HG03108 (cell line): Measurements from ENCODE around the gene ESPN.
"Not testable (repeated sequence)": the region's sequence is repeated elsewhere in the genome, so short reads cannot be mapped to it uniquely, and the experiment has no call there.

Experiments used
- ATAC-seq: cut with Tn5 transposase; IDR thresholded peaks from one replicate; pipeline ENCODE4 v1.9.1; 2021; ENCODE audit warnings: moderate library complexity; ENCODE audit not compliant: unreplicated experiment

ESPN gene

DNA sequence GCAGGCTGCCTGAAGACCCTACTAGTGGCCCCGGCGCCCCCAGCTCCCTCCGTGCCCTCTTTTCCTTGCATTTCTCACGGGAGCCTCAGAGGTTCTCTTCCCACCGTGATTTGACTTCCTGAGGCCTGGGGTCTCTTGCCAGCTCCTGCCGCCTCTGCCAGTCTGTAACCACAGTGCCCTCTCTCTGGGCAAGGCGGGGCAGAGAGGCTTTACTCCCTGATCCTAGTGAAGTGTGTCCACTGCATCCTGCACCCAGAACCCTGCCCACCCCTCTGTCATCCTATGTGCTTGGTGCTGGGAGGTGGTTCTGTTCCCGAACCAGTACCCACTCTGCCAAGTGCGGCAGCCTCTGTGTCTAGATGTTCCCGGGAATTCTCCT, 2.4 kb downstream of the ESPN start:
- no peak for ATAC-seq

DNA sequence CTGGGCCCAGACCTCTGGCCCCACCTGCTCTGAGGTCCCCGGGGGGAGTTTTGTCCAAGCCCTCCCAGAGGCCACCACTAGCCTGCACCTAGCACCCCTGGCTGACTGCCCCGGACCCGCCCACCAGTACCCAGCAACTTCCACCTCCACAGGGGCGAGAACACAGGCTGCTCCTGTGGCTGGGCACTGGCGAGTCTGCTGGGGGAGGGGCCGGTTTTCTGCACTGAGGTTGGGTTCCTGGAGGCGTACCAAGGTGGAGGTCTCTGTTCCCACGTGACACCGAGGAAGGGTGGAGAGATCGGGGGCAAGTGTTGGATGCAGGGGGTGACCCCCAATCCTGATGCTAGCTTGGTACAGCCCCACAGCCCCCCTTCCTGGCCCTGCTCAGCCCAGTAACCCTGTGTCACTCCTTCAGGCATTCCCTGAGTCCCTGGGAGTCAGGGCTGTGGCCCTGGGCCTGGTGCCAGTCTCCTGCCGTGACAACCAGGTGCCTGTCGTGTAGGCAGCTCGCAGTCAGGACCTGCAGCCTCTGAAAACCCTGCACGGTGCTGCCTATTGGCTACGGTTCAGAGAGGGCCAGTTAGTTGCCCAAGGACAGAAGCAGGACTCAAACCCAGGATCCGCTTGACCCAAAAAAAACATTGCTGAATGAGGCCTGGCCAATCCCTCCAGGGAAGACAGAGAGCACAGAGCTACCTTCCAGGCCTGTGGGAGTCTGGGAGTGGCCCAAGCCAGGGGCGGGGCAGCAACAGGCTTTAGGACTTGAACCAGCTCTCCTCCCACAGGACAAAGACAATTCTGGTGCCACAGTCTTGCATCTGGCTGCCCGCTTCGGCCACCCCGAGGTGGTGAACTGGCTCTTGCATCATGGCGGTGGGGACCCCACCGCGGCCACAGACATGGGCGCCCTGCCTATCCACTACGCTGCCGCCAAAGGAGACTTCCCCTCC, 3.1 kb downstream of the ESPN start:
- ATAC-seq = no peak

DNA sequence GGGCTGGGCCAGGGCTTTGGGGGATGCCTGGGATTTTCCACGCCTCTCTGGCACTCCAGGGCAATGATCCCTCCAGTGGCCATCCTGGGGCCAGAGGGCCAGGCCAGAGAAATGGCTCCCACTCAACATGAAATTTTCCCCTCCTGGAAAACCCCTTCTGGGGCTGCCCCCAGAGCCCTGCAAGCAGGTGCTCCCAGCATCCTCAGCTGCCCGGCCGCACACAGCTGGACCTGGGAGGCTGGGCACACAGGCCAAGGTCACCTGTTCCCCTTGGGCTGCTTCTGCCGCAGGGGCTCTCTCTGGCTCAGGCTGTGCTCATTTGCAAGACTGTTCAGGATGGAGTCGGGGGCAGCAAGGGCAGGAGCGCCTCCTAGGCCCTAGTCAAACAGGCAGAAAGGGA, 3.9 kb downstream of the ESPN start:
- ATAC-seq = not testable (repeated sequence)

DNA sequence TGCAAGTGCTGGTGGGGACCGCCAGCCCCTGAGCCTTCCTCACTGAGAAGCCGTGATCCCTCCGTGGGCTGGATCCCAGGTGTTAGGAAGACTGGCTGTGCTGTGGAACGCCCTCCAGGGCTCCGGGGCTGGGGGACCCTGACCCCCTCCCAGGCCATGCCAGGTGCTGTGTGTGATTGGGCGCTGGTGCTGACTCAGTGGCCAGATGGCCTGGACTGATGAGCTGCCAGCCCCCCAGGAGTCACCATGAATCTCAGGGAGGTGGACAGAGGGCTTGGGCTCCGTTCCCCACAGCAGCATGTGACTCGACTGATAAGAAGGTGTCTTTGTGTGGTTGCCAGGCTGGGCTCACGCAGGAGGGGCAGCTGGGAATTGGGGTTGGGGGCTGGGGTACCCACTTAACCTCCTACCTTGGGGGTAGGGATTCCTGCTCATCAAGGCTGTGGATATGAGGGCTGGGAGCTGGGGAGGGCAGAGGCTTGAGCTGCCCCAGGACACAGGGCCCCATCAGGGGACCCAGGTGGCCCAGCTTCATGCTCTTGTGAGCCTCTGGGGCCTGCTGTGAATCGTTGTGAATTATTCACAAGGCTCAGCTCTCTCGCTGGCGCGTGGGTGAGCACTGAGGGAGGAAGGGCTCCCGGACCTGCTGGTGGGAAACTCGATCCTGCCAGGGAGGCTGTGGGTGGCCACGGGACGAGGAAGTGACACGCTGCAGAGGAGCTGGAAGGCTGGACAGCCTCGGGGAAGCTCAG, 5.3 kb downstream of the ESPN start:
- ATAC-seq = not testable (repeated sequence)

DNA sequence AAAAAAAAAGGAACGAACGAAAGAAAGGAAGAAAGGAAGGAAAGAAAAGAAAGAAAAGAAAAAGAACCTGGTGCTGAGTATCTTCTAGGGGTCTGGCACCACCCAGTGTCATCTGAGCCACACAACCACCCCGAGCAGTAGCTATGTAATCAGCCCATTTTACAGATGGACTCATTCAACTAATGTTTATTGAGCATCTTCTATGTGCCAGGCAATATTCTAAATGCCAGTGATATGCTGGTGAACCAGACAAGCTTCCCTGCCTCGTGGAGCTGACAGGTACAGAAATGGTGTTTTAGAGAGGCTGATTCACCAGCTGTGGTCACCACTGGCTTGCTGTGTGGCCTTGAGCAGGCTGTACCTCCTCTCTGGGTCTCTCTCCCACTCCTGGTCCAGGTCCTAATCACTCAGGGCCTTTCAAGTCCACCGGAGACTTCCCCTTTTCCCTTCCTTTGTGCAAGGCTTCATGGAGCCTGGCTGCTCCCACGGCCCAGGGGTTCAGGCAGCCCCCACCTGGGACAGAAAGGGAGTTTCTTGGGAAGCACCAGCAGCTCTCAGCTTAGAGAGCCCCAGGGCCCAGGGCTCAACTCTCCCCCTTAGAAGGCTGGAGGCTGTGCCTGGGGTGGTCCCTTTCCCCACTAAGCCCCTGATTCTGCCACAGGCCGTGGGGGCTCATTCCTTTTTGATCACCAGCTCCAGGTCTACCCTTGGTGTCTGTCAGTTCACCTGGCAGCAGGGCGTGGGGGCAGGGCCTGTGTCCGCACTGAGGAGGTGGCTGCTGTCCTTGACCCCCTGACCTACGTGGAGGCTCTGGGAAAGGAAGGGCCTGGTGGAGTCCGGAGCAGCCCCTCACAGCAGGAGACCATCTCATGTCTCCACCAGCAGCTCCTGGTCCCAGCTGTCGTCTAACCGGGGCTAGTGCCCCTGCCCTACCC, 7.3 kb downstream of the ESPN start:
- ATAC-seq = not testable (repeated sequence)

DNA sequence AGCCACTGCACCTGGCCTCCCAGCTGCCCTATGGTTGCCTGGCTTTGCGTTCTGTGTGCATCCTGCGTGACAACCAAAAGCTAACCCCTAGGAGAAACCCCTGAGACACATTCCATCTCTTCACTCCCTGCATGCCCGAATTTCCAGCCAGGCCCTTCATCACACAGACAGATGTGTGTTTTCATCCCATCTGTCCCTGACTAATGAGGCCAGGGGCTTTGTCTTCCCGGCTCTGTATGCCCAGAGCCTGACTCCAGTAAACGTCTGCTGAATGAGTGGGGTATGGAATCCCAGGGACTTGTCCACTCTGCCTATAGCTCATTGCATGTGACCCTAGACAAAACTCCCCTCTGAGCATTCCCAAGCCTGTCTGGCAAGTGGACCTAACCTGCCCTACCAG, 9.6 kb downstream of the ESPN start:
- ATAC-seq = no peak

DNA sequence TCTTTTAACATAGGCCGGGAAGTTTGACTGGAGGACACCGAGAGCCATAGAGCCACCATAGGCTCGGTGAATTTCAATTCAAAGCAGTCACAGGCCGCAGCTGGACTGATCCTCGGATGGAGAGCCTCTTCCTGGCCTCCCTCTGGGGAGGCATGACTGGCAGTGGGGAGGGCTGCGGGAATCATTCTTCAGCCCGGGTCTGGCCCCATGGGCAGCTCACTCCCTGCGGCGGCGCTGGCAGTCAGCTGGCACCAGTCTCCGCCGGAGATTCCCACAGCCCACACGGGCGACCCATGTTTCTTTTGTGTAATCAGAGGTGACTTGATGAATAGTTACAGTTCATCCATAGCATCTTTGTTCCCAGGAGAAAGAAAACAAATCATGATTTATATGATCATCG, 10.6 kb downstream of the ESPN start:
- ATAC-seq = no peak

DNA sequence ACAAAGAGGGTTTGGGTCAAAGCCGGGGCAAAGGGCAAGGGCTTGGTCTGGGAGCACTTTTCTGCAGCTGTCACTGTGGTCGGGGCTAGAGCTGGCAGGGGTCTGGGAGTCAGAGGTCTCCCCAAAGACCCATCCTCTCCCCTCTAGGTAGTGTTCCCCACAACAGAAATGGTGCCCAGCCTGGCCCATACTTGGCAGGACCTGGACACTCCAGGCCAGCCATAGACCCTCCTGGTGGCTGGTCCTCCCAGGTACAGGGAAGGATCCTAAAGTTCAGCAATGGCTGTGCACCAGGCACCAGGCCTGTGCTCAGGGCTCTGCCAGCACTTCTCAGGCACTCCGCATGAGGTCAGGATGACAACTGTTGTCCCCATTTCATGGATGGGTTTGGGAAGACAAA, 11.0 kb downstream of the ESPN start:
- no peak for ATAC-seq

DNA sequence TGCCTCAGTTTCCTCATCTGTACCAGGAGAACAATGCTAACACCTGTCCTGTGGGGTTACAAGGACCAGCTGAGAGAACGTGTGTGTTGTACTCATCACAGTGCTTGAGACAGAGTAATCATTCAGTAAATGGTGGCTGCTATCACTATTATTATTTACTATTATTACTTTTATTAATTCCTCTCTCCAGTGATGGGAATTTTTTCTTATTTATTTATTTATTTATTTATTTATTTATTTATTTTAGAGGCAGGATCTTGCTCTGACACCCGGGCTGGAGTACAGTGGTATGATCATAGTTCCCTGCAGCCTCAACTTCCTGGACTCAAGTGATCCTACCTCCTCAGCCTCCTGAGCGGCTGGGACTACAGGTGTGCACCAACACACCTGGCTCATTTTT, 11.7 kb downstream of the ESPN start:
- ATAC-seq = not testable (repeated sequence)

DNA sequence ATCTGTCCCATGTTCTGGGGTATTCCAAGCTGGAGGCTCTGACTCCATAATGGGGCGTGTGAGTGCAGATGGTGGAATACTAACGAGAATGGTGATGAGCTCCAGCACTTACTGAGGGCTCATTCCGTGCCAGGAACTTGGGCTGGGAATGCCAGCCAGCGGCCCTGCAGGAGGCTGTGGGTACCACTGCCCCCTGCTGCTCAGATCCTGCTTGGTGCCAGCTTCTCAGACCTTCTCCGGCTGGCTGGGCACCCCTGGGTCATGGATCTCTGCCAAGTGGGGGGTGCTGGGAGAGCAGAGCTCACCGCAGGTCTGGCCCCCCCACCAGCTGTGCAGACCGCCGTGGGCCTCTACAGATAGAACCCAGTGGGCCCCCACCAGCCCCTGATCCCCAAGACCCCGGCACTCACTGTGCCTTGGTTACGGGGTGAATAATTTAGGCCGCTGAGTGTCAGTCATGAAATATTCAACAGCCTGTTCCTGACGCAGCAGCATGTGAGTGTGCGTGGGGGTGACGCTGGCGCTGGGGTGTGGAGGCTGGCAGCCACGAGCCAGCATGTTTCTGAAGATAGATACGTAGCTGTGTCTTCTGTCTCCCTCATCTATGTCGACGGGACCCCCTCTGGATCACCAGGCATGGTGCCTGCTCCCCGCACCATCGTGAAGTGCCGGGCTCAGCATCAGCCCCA, 12.6 kb downstream of the ESPN start:
- not testable (repeated sequence) for ATAC-seq

DNA sequence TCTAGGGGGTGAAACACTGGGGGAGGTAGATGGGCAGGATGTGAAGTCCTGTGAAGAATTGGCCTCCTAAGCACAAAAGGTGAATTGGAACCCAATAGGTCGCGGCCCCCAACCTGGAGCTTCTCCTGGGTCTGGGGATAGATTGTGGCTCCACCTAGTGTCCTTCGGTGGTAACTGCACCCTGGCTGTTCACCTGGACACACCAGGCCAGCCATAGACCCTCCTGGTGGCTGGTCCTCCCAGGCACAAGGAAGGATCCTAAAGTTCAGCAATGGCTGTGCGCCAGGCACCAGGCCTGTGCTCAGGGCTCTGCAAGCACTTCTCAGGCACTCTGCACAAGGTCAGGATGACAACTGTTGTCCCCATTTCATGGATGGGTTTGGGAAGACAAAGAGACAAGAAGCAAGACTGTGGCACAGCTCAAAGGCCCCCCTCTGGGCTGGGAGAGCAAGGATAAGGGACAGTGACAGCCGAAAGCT, 13.5 kb downstream of the ESPN start:
- ATAC-seq = no peak

DNA sequence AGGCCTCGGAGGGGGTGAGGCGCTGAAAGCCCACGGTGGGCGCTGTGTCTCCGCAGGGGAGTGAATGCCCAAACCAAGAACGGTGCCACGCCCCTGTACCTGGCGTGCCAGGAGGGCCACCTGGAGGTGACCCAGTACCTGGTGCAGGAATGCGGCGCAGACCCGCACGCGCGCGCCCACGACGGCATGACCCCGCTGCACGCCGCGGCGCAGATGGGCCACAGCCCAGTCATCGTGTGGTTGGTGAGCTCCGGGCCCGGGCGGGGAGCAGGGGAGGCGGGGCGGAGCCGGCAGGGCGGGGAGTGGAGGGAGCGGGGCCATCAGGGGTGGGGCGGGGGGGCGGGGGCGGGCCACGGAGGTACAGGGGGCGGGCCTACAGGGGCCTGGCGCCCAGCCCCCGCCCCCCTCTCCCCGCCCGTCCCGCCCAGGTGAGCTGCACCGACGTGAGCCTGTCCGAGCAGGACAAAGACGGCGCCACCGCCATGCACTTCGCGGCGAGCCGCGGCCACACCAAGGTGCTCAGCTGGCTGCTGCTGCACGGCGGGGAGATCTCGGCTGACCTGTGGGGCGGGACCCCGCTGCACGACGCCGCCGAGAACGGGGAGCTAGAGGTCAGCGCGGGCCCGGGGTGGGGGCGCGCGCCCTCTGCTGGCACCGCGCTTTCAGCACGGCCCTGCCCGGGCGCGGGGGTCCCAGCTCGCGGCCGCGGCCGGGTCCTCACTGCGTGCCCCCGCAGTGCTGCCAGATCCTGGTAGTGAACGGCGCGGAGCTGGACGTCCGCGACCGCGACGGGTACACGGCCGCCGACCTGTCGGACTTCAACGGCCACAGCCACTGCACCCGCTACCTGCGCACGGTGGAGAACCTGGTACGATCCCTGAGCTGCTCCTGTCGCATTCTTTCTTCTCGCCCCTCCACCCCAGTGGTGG, 15.9 kb downstream of the ESPN start:
- peak; percentile 58 for ATAC-seq

DNA sequence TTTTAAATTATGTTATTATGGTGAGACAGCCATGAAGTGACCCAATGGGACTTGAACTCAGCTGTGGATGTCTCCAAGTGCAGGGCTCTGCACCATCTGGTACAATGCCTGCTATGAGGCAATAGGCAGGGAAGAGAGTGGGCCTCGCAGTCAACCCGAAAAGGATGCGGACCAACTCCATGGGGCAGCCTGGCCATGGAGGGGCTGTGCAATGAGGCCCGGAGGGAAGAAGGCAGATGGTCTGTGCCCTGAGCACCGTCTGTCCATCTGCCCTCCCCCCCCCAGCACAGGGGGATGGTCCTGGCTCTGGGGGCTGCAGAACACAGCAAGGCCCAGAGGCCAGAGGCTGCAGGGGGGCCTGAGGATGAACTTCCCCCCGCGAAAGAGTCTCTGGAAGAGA, 17.0 kb downstream of the ESPN start:
- ATAC-seq = no peak

DNA sequence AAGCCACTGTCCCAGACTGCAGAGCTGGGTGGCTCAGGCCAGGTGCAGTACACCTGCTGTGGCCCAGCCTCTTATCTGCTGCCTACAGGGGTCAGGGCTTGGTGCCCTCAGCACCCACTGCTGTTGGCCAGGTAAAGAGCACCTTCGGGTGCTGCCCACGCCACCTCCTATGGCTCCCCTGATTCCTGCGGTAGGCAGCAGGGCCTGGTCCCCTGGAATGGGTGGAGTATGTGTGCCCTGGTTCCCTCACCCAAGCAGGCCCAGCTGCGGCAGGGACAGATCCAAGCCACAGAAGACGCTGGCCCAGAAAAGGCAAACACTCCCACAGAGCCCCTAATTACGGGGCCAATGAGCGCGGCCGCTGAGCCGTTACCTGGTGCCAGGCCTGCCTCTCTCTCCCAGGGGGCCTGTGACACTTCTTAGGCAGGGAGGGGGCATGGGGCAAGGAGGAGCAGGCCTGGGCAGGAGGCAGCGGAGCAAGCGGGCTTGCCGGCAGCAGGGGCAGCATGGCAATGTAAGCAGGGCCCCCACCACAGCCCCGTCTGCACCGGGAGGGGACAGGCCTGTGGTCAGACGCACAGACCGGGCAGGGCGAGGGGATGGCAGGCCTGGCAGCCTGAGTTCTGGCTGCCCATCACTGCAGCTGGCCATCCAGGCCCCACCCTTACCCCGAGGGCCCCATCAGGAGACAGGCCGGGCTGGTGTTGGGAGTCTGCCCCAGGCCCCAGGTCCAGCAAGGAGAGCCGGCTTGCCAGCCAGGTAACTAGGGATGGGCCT, 19.0 kb downstream of the ESPN start:
- no peak for ATAC-seq

DNA sequence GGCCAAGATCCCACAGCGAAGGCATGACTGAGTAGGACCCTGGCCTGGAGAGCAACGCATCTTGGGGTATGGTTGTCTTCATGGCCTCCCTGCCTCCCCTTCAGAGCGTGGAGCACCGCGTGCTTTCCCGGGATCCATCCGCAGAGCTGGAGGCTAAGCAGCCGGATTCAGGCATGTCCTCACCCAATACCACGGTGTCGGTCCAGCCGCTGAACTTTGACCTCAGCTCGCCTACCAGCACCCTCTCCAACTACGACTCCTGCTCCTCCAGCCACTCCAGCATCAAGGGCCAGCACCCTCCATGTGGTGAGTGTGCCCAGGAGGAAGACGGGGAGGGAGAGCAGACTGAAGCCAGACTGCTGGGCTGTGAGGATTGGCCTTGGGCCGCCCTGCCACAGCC, 19.8 kb downstream of the ESPN start:
- no peak for ATAC-seq

DNA sequence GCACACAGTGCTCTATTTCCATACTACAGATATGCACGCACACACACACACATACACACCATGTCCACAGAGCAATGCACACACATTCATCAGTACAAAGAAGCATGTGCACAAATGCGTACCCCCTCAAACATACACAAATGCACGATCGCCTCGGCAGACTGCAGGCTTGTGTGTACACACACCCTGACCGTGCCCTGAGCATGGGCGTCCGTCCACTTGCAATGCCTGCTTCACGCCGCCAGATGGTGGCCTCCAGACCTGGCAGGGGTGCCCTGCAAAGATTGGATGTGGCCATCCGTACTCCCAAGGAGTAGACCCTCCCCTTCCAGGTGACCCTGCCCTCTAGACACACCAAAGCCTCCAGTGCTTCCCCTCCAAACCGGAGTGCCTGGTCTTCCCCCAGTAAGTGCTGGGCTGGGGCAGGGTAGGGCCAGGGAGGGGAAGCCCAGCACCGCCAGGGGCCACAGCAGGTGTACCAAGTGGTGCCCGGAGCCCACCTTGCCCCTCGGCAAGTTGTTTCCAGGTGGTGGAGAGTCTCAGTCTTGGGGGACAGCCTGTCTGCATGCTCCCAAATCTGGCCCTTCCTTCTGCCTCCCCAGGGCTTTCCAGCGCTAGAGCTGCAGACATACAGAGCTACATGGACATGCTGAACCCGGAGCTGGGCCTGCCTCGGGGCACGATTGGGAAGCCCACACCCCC, 20.6 kb downstream of the ESPN start:
- no peak for ATAC-seq

DNA sequence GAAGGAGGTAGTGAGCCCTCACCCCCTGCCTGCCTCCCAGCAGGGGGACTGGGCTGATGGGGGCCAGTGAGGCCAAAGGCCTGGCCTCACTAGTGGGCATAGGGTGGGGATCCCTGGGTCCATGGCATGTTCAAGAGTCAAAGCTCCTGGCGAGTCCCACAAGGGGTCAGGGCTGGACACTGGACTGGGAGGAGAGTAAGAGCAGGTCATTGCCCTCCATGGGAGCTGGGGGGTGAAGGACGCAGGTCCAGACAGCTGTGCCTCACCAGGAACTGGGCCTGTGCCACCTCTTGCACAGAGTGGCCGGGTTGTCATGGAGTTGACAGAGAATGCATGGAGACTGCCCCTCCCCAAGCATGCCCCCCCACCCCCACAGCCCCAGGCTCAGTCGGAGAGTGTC, 21.4 kb downstream of the ESPN start:
- not testable (repeated sequence) for ATAC-seq

DNA sequence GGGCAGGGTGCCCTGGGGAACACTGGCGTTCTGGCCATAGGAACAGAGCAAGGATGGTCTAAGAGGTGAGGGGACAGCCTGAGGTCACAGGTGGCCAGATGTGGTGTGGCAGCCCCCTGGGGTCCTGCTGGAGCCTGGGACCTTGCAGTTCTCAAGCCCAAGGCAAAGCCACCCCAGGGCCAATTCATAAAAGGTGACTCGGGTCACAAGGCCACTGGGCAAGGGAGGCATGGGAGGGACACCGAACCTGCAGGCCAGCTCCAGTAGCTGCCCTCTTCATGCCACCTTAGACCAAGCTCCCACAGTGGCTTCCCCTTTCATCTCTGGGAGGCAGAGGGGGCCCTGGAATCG, 22.1 kb downstream of the ESPN start:
- no peak for ATAC-seq
